Motor neuron (in vitro differentiated cells): ENCODE results near the gene MVK. TPM values are rescaled to one million over a fixed set of nuclear protein-coding genes. Genes with fewer than 3 reads are reported as not detected.

ENCODE experiments used
- ATAC-seq, 8 experiments: fragments of 200-7000 bp; cut with Tn5 transposase; replicated peaks in 6 of 8; 2 replicates each; pipeline ENCODE4 v1.8.0; 2021; ENCODE audit warnings: mild to moderate bottlenecking in 8 of 8, moderate library complexity in 8 of 8
- H3K27ac ChIP-seq, 2 donors: fragments of 250-450 bp; sonication (Bioruptor Pico); 2 replicates each; pipeline ENCODE4 v1.9.0; 2021; ENCODE audit warnings: antibody characterized with exemption in 2 of 2, mild to moderate bottlenecking in 2 of 2, moderate library complexity in 1 of 2
- H3K4me1 ChIP-seq, 2 donors: fragments of 250-450 bp; sonication (Bioruptor Pico); replicated peaks in 1 of 2; 2 replicates each; pipeline ENCODE4 v1.6.1; 2021; ENCODE audit warnings: antibody characterized with exemption in 2 of 2, mild to moderate bottlenecking in 2 of 2, moderate library complexity in 1 of 2
- H3K4me3 ChIP-seq, 5 donors: fragments of 250-450 bp; sonication (Bioruptor Pico); 2 replicates each; pipeline ENCODE4 v1.9.0; 2021; ENCODE audit warnings: antibody characterized with exemption in 5 of 5, mild to moderate bottlenecking in 5 of 5, moderate library complexity in 4 of 5
- WGBS, 10 experiments: fragments of 450-650 bp; shearing (Covaris generic); methylation state at CpG; one replicate each; pipeline ENCODE4 v1.0.0; 2022; 5-methylcytosine and 5-hydroxymethylcytosine counted together
- in situ Hi-C, 9 experiments: fragments of 400-800 bp; cut with MboI; loops; one replicate each; pipeline ENCODE4 v1.15.0; 2021; ENCODE audit warnings: low sequenced_read_pairs in 9 of 9, low pct_unique_long_range_greater_than_20kb in 2 of 9; ENCODE audit not compliant: unreplicated experiment in 9 of 9
- total RNA-seq, 8 experiments: library from RNA; unstranded; fragments of 300-600 nt; gene quantifications; 2 replicates each; pipeline versions ENCODE4 v1.2.3 to v1.2.4, GENCODE V29; 2022

MVK gene
- total RNA-seq, 8 experiments from 2014 or later = 8.6 to 27.8 (median 20.8) TPM

DNA sequence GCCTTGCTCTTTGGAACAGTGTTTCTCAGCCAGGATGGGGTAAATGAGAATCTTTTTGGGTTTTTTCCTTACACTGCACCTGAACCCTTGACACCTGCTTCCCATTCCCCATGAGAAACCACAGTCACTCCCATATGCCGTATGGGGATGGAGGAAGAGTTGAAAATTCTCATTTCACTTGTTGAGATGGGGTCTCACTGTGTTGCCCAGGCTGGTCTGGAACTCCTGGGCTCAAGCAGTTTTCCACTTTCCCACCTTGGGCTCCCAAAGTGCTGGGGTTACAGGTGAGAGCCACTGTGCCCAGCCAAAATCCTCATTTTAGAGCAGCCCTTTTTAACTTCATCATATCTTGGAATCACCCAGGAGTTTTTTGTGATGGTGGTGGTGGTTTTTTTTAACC is 3.7 kb downstream of the MVK start:
- H3K4me1 ChIP-seq = peaks cover 8 to 11% of the 10 kb centered on the region in 2 donors
- in situ Hi-C loops = loop anchor here in 3 of 9 experiments (25.0 kb wide), 2 partner anchors 185 to 310 kb away; partner anchors contain the start of gene GLTP (in 2 of the 3)
- H3K4me3 ChIP-seq = no peak overlapping the region
- ATAC-seq = no peak
- H3K27ac ChIP-seq = no peak overlapping the region
- 100% methylated on average over 1 of the region's 1 CpG; no CpG with 5 or more reads in 8 of the 10 experiments for WGBS, 10 experiments

DNA sequence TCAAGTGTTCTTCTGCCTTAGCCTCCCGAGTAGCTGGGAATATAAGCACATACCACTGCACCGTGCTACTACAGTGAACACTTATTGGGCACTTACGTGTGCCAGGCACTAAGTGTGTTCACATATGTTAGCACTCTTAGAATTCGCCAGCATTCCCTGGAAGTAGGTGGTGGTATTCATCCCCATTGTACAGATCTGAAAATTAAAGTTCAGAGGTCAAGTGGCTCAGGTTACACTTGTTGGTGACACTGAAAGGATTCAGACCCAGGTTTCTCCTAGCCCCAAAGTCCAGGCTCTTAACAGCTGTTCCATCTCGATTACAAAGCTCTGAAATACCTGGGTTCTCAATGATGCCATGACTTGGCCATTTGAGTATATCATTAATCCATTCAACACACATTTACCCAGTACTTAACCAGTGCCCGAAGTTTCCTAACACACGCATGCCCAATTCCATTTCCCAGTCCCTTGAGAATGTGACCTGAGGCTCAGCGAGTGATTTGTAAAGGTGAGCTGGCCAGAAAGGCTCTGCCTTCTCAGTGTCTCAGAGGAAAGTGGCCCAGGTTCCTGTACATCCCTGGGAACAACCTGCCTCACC is 4.8 kb downstream of the MVK start:
- Histone ChIP-seq H3K27ac (no peak overlapping the region), H3K4me3 (no peak overlapping the region), H3K4me1 (peaks cover 7 to 8% of the 10 kb centered on the region in 2 donors)
- 76 to 100% (median 84%) methylated on average over 1 to 8 of the region's 8 CpGs; no CpG with 5 or more reads in 4 of the 10 experiments for WGBS, 10 experiments
- in situ Hi-C loops = loop anchor here in 3 of 9 experiments (25.0 kb wide), 2 partner anchors 184 to 309 kb away; partner anchors contain the start of gene GLTP (in 2 of the 3)
- ATAC-seq = no peak

- no peak overlapping the region for H3K27ac ChIP-seq
- peak in 1 of 8 experiments; percentile 15 for ATAC-seq
- no peak overlapping the region for H3K4me3 ChIP-seq
- in situ Hi-C loops = loop anchor here in 3 of 9 experiments (25.0 kb wide), 2 partner anchors 183 to 308 kb away; partner anchors contain the start of gene GLTP (in 2 of the 3)
- WGBS, 10 experiments = 60 to 100% (median 89%) methylated on average over 1 to 7 of the region's 7 CpGs; no CpG with 5 or more reads in 2 of the 10 experiments
- peaks cover 4% of the 10 kb centered on the region in 2 donors for H3K4me1 ChIP-seq
Observed at GRCh38 chr12:109579639-109580038, 6.0 kb downstream of the MVK start.

GRCh38 chr12:109580272-109580671 is 6.7 kb downstream of the MVK start:
- Histone ChIP-seq H3K4me3 (no peak overlapping the region), H3K27ac (no peak overlapping the region), H3K4me1 (no peaks in the 10 kb centered on the region)
- WGBS, 10 experiments = 88 to 100% (median 92%) methylated on average over 2 to 6 of the region's 8 CpGs; no CpG with 5 or more reads in 4 of the 10 experiments
- in situ Hi-C loops = loop anchor here in 3 of 9 experiments (25.0 kb wide), 2 partner anchors 182 to 307 kb away; partner anchors contain the start of gene GLTP (in 2 of the 3)
- ATAC-seq = no peak

DNA sequence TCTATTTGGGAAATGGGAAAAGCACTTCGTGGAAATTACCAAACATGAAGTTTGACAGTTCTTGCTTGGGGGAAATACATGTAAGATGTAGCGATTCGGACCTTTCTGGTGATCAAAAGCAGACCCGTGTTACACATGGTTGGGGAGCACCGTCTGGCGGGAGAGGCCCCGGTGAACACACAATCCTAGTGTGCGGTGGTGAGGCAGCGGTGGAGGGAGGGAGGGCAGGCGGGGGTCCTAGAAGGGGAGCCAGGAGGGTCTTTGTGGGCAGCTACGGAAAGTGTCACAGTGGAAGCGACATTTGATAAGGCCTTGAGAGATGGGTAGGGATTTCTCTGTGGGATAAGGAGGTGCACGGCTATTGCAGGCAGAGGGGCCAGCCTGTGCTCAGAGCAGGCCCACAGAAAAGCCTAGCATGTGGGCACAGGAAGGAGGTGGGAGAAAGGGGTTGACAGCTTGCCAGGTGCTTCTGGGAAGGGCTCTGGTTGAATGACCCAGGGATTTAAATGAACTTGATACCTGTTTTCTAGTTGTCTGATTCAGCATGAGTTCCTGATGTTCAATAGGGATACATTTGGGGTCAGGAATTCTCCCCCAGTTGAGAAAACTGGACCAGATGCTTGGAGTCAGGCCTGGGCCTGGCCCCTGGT is 7.2 kb downstream of the MVK start:
- ATAC-seq = no peak
- 90 to 100% (median 100%) methylated on average over 2 of the region's 13 CpGs; no CpG with 5 or more reads in 7 of the 10 experiments for WGBS, 10 experiments
- in situ Hi-C loops = loop anchor here in 3 of 9 experiments (25.0 kb wide), 2 partner anchors 181 to 306 kb away; partner anchors contain the start of gene GLTP (in 2 of the 3)
- no peaks in the 10 kb centered on the region for H3K4me1 ChIP-seq
- H3K27ac ChIP-seq = no peak overlapping the region
- no peak overlapping the region for H3K4me3 ChIP-seq

GRCh38 chr12:109581334-109581691 is 7.7 kb downstream of the MVK start:
- in situ Hi-C loops = loop anchor here in 3 of 9 experiments (25.0 kb wide), 2 partner anchors 181 to 306 kb away; partner anchors contain the start of gene GLTP (in 2 of the 3)
- H3K4me1 ChIP-seq = peaks cover 0 to under 1% of the 10 kb centered on the region in 2 donors
- H3K27ac ChIP-seq = no peak overlapping the region
- ATAC-seq = peak in 3 of 8 experiments; percentile 15 to 24 (median 21)
- no peak overlapping the region for H3K4me3 ChIP-seq
- 79 to 100% (median 95%) methylated on average over 1 to 6 of the region's 18 CpGs; no CpG with 5 or more reads in 5 of the 10 experiments for WGBS, 10 experiments

DNA sequence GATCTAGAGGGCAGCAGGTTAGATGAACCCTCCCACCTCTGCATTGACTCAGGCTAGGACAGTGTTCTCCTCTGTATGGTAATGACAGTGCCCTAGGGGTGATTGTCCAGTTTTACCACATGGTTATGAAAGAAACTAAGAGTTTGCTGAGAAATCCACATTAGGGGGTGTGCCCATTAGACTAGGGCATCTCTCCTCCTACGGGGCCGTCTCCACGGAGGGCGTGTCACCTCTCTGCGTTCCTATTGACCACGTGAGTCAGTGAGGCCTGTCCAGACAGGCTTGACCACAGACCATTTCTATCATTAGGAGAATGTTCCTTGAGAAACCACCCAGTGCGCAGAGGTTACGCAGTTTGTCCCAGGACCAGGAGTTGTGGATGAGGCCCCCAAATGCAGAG is 8.3 kb downstream of the MVK start:
- WGBS, 10 experiments = 20 to 100% (median 85%) methylated on average over 1 to 7 of the region's 8 CpGs; no CpG with 5 or more reads in 4 of the 10 experiments
- H3K4me1 ChIP-seq = peaks cover 2 to 6% of the 10 kb centered on the region in 2 donors
- in situ Hi-C loops = loop anchor here in 3 of 9 experiments (25.0 kb wide), 2 partner anchors 180 to 305 kb away; partner anchors contain the start of gene GLTP (in 2 of the 3)
- no peak overlapping the region for H3K4me3 ChIP-seq
- H3K27ac ChIP-seq = no peak overlapping the region
- ATAC-seq = peak in 4 of 8 experiments; percentile 24 to 98 (median 78)

DNA sequence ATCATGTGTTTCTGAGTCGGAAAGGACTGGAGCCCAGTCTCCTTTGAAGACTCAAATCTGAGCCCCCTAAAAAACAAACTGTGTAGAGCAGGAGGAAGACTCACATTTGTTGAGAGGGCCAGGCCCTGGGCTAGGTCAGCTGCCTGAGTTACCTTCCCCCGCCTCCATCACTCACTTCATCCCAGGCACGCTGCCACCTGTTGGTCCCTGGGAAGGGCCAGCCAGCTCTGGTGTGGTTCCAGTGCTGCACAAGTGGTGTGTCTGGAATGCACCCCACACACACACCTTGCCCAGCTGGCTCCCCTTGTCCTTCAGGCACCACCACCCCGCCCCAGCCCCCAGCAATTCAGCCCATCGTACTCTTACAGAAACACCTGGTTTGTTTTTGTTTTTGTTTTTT is 9.0 kb downstream of the MVK start:
- in situ Hi-C loops = loop anchor here in 3 of 9 experiments (25.0 kb wide), 2 partner anchors 180 to 305 kb away; partner anchors contain the start of gene GLTP (in 2 of the 3)
- 80% methylated on average over 1 of the region's 5 CpGs; no CpG with 5 or more reads in 9 of the 10 experiments for WGBS, 10 experiments
- peaks cover 3 to 10% of the 10 kb centered on the region in 2 donors for H3K4me1 ChIP-seq
- H3K27ac ChIP-seq = no peak overlapping the region
- ATAC-seq = peak in 1 of 8 experiments; percentile 5
- H3K4me3 ChIP-seq = no peak overlapping the region

GRCh38 chr12:109583733-109584132 is 10.1 kb downstream of the MVK start:
- no peak for ATAC-seq
- Histone ChIP-seq H3K27ac (no peak overlapping the region), H3K4me3 (no peak overlapping the region), H3K4me1 (peaks cover 3 to 10% of the 10 kb centered on the region in 2 donors)
- in situ Hi-C loops = loop anchor here in 3 of 9 experiments (25.0 kb wide), 2 partner anchors 179 to 304 kb away; partner anchors contain the start of gene GLTP (in 2 of the 3)
- WGBS, 10 experiments = 76 to 100% (median 100%) methylated on average over 1 to 2 of the region's 2 CpGs; no CpG with 5 or more reads in 5 of the 10 experiments

DNA sequence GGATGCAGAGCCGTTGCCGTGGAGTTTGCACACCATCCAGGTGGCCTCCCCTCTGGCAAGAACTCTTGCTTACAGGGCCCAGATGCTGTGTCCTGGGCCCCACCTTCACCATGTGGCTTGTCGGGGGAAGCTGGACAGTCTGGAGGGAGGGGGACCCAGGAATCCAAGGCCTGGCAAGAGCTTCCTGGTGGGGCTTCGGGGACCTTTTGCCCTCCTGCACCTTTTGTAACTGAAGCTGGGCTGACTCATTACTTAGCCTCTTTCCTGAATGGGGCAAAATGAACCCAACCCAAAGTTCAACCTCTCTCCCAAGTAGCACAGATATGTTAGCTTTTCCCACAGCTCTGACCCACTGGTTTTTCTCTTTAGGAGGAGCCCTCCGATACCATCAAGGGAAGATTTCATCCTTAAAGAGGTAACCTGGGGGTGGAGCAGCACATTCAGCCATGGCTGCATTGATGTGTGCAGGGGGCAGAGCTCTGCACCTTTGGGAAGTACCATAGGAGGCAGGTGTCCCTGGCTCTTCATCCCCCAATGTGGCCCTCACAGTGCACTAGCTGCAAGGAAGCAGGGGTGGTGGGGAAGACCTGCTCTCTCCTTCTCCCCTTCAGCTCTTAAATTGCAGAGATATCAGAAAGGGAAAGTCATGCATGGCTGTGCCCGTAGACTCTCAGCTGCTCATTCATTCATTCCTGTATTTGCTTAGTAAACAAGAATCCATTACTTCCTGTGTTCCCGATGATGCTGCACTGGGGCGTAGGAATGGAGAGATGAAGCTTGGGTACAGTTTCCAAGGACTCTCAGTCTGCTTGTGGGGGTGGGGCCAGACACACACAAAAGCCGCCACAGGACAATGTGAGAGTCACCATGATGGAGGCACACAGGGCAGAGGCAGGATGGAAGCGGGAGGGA is 13.0 kb downstream of the MVK start:
- H3K4me3 ChIP-seq = no peak overlapping the region
- ATAC-seq = peak in 5 of 8 experiments; percentile 81 to 95 (median 84)
- H3K27ac ChIP-seq = no peak overlapping the region
- 33 to 100% (median 83%) methylated on average over 1 to 8 of the region's 10 CpGs; no CpG with 5 or more reads in 3 of the 10 experiments for WGBS, 10 experiments
- H3K4me1 ChIP-seq = peaks cover 3 to 12% of the 10 kb centered on the region in 2 donors
- in situ Hi-C loops = loop anchor here in 3 of 9 experiments (25.0 kb wide), 2 partner anchors 176 to 301 kb away; partner anchors contain the start of gene GLTP (in 2 of the 3)

- H3K27ac ChIP-seq = no peak overlapping the region
- 60 to 100% (median 94%) methylated on average over 1 to 10 of the region's 18 CpGs; no CpG with 5 or more reads in 4 of the 10 experiments for WGBS, 10 experiments
Observed at GRCh38 chr12:109587921-109588320, 14.3 kb downstream of the MVK start.

More at GRCh38 chr12:109587921-109588320, 14.3 kb downstream of the MVK start:
- peak in 1 of 8 experiments; percentile 9 for ATAC-seq
- no peak overlapping the region for H3K4me3 ChIP-seq
- H3K4me1 ChIP-seq = peaks cover 3 to 12% of the 10 kb centered on the region in 2 donors
- in situ Hi-C loops = loop anchor here in 3 of 9 experiments (25.0 kb wide), 2 partner anchors 174 to 299 kb away; partner anchors contain the start of gene GLTP (in 2 of the 3)
